Thoracic aorta endothelial cell (primary cell): ENCODE measurements around the gene SGCD. TPM values are rescaled to one million over a fixed set of nuclear protein-coding genes. Genes with fewer than 3 reads are reported as not detected.

Source experiments
- small RNA-seq: library from RNA; depleted of rRNA; stranded (forward); fragments of <200 nt; gene quantifications from one replicate; pipeline ENCODE3, GENCODE V24; 2012
- total RNA-seq: library from RNA; depleted of rRNA; stranded (reverse); fragments of >200 nt; gene quantifications from 2 replicates; pipeline ENCODE4 v1.2.3, GENCODE V29; 2012

The SGCD gene
- total RNA-seq, result under 0.01 TPM in 2 replicates

GRCh38 chr5:156326718-156327259, at the start of gene SGCD:
Gene SGCD (plus strand): TSS chr5:156327164.

Small RNAs within 50 kb of the gene (small RNA-seq; reads per million reads assigned to genes)
- gene AC027308.1, result not detected
- gene RNU6-556P, result not detected
